T follicular helper cell (primary cell): ENCODE data around the gene GCK.

ENCODE experiments used
- DNase-seq: peaks from one replicate; pipeline ENCODE4 v3.0.0-alpha.2; 2020; ENCODE audit warnings: low read depth

GCK gene

GRCh38 chr7:44155191-44156185, 33.8 kb downstream of the GCK start:
- DNase-seq, result no peak

- DNase-seq, result no peak
Observed at GRCh38 chr7:44154703-44155102, 34.5 kb downstream of the GCK start.

- DNase-seq, result no peak
Observed at GRCh38 chr7:44153948-44154335, 35.3 kb downstream of the GCK start.

GRCh38 chr7:44152971-44153947, 36.0 kb downstream of the GCK start:
- no peak for DNase-seq

- DNase-seq, result no peak
Observed at GRCh38 chr7:44151956-44152355, 37.3 kb downstream of the GCK start.

GRCh38 chr7:44150966-44151941, 38.0 kb downstream of the GCK start:
- DNase-seq, result no peak

GRCh38 chr7:44150466-44150832, 38.8 kb downstream of the GCK start:
- DNase-seq, result no peak

- no peak for DNase-seq
Observed at GRCh38 chr7:44149571-44150465, 39.4 kb downstream of the GCK start.

GRCh38 chr7:44148961-44149536, 40.2 kb downstream of the GCK start:
- DNase-seq, result no peak

GRCh38 chr7:44148166-44148565, 41.1 kb downstream of the GCK start:
- no peak for DNase-seq

GRCh38 chr7:44147026-44147991, 41.9 kb downstream of the GCK start:
- no peak for DNase-seq

GRCh38 chr7:44145969-44146911, 43.0 kb downstream of the GCK start:
- peak; percentile 55 for DNase-seq

- peak; percentile 55 for DNase-seq
Observed at GRCh38 chr7:44145479-44145968, 43.7 kb downstream of the GCK start.

- no peak for DNase-seq
Observed at GRCh38 chr7:44144968-44145478, 44.2 kb downstream of the GCK start.

GRCh38 chr7:44144426-44144967, 44.7 kb downstream of the GCK start:
- DNase-seq, result no peak

GRCh38 chr7:44143646-44144250, 45.5 kb downstream of the GCK start:
- no peak for DNase-seq
